Mesodermal cell (in vitro differentiated cells): ENCODE measurements around the gene CLDN18.

Experiments used
- H3K27ac ChIP-seq: 2 replicates; pipeline ENCODE4 v1.7.0; 2013; ENCODE audit warnings: mild to moderate bottlenecking, low read depth, low read length, moderate library complexity; ENCODE audit not compliant: severe bottlenecking
- H3K36me3 ChIP-seq: 2 replicates; pipeline ENCODE4 v1.7.1; 2013; ENCODE audit warnings: mild to moderate bottlenecking, low read length, moderate library complexity; ENCODE audit not compliant: control insufficient read depth, insufficient read depth
- H3K4me1 ChIP-seq: one replicate; pipeline ENCODE4 v1.7.1; 2013; ENCODE audit warnings: mild to moderate bottlenecking, low read length; ENCODE audit not compliant: insufficient read depth, control insufficient read depth, poor library complexity, severe bottlenecking
- H3K4me3 ChIP-seq: 2 replicates; pipeline ENCODE4 v1.7.0; 2013; ENCODE audit warnings: low read length, control low read depth, mild to moderate bottlenecking; ENCODE audit not compliant: insufficient read depth, poor library complexity, severe bottlenecking; ENCODE audit errors: extremely low read depth
- H3K9me3 ChIP-seq: 2 replicates; pipeline ENCODE4 v1.7.1; 2013; ENCODE audit warnings: mild to moderate bottlenecking, low read length, moderate library complexity; ENCODE audit not compliant: control insufficient read depth
- WGBS, 2 experiments: methylation state at CpG; one replicate each; pipeline ENCODE4 v1.1.5; 2013; ENCODE audit warnings: missing lambda C conversion rate in 2 of 2; ENCODE audit not compliant: insufficient coverage in 2 of 2; 5-methylcytosine and 5-hydroxymethylcytosine counted together

The CLDN18 gene

DNA sequence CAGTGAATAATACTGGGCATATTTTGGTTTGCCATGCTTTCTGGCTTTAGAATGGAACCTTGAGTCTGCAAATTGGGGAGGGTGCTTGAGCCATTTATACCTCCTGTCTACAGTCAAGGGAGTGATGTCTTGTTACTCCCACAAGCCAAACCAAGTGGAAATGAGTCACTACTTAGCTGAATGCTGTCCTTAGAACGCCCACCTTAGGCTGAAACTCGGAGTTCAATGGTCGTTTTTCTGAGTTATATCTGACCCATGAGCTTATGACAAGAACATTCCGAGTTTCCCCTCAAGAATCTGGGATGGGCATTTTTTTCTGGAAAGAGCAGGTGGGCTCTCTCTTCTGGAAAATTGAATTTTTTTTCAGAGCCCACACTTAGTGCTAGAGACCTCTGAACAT lies 17.4 kb upstream of the CLDN18 start:
- no peak overlapping the region for H3K4me3 ChIP-seq
- 67 to 75% methylated on average over 3 to 4 of the region's 4 CpGs for WGBS, 2 experiments
- H3K4me1 ChIP-seq = no peaks in the 10 kb centered on the region
- no peak overlapping the region for H3K27ac ChIP-seq
- H3K9me3 ChIP-seq = peaks cover 8% of the 10 kb centered on the region
- no peaks in the 10 kb centered on the region for H3K36me3 ChIP-seq

DNA sequence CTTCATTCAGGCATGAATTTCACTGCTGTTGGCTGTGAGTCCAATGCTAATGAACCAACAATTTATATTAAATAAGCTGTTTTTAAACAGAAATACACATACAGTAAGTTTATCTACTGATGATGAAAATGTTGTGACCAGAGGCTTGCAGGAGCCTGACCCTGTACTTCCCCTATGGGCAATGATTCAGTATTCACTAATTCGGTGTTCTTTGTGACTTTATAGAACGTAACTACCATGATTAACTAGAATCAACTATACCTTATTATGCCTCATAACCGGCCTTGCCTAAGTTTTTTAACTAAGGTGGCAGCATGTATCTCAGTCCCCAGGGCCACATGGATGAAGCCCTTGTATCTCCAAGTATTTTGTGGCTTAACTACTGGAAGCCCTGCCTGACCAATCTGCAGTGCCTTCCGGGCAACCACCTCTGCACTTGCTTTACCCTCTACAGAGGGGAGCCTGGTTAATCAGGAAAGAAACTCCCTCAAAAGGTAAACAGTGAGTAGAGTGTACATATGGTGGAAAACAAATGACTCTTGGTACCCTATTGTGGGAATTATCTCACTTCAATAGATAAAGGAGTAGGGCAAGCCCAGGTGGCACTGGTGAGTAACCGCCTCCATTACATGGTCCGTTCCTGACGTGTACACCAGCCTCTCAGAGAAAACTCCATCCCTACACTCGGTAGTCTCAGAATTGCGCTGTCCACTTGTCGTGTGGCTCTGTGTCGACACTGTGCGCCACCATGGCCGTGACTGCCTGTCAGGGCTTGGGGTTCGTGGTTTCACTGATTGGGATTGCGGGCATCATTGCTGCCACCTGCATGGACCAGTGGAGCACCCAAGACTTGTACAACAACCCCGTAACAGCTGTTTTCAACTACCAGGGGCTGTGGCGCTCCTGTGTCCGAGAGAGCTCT lies 11.6 kb upstream of the CLDN18 start:
- WGBS, 2 experiments = 96% methylated on average over 13 to 15 of the region's 18 CpGs
- Histone ChIP-seq H3K27ac (no peak overlapping the region), H3K9me3 (peaks cover 8% of the 10 kb centered on the region), H3K36me3 (no peaks in the 10 kb centered on the region), H3K4me1 (no peaks in the 10 kb centered on the region), H3K4me3 (no peak overlapping the region)

DNA sequence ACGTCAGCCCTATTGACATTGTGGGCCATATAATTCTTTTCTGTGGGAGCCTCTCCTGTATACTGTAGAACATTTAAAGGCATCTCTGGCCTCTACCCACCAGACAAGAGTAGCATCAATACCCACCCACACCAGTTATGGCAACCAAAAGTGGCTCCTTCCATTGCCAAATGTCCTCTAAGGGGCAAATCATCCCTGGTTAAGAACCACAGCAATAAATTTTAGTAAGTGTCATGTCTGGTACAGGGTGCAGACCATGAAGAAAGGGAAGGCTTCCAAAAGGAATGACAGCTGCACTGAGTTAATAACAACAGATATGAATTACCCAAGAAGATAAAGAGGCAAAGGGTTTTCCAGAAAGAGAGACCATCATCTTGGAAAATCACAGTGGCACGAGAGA lies 6.9 kb upstream of the CLDN18 start:
- 100% methylated on average over 1 of the region's 2 CpGs for WGBS, 2 experiments
- Histone ChIP-seq H3K36me3 (no peaks in the 10 kb centered on the region), H3K4me3 (no peak overlapping the region), H3K4me1 (no peaks in the 10 kb centered on the region), H3K27ac (no peak overlapping the region), H3K9me3 (no peaks in the 10 kb centered on the region)

DNA sequence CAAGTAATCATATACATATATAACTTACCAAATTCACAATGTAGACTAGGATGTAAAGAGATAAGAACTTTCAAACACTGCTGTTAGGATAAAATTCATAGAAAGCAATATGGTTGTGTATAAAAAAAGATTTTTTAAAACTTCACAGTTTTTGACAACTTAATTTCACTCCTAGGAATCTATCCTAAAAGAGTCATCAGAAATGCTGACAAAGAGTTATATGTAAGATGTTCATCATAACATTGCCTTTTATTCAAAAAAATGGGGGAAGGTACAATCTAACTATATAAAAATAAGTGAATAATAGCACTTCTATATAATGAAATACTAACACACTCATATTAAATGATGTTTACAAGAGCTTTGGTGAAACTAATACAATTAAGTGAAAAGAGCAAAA lies 4.3 kb upstream of the CLDN18 start:
- Histone ChIP-seq H3K9me3 (no peaks in the 10 kb centered on the region), H3K36me3 (peaks cover 3% of the 10 kb centered on the region), H3K4me1 (peaks cover 10% of the 10 kb centered on the region), H3K4me3 (no peak overlapping the region), H3K27ac (no peak overlapping the region)

DNA sequence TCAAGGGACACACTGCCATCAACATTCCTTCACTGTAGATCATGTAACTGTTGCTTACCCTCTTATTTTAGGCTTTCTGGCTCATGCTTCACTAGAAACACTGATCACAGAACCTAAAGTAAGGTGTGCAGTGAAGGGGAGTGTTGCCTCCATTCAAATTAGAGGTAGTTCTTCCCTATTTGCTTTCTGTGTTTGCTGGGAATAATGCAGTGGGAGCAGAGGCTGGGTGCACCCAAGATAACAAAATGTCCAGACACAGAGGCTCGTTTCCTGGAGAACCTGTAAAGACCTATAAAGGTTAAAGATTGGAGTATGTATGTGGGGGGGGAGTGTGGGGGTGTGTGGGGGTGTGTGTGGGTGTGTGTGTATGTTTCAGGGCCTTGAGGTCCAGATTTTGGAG lies 2.1 kb upstream of the CLDN18 start:
- no CpG with 5 or more reads among the region's 1 CpG for WGBS, 2 experiments
- peaks cover 13% of the 10 kb centered on the region for H3K4me1 ChIP-seq
- no peak overlapping the region for H3K4me3 ChIP-seq
- H3K36me3 ChIP-seq = peaks cover 3% of the 10 kb centered on the region
- no peak overlapping the region for H3K27ac ChIP-seq
- no peaks in the 10 kb centered on the region for H3K9me3 ChIP-seq

DNA sequence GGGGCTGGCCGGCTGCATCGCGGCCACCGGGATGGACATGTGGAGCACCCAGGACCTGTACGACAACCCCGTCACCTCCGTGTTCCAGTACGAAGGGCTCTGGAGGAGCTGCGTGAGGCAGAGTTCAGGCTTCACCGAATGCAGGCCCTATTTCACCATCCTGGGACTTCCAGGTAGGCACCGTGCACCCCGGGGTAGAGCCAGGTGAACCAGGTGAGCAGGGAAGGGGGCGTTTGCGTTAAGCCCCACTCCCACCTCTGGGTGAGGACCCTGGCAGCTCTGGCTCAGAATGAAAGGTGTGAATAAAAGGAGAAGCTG lies 267 bp downstream of the CLDN18 start:
- Histone ChIP-seq H3K9me3 (no peaks in the 10 kb centered on the region), H3K27ac (no peak overlapping the region), H3K4me1 (peaks cover 13% of the 10 kb centered on the region), H3K36me3 (peaks cover 3% of the 10 kb centered on the region), H3K4me3 (no peak overlapping the region)
- WGBS, 2 experiments = 94 to 96% methylated on average over 14 of the region's 14 CpGs

DNA sequence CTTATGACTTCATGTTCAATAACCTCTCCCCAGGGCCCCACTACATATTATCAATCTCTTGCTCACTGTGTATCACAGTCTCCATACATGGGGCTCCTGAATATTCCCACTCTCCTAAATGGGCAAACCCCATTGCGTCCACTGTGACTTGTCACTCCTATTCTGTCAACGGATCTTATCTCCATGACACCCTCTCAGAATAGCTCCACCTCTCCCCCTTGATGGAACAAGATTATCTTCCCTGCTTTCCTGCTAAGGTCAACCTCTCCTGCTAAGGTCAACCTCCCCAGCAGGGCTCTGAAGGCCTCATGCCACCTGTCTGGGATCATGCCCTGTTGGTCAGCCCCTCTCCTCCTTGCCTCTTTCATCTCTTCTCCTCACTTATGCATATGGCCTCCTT lies 1.8 kb downstream of the CLDN18 start:
- Histone ChIP-seq H3K9me3 (no peaks in the 10 kb centered on the region), H3K27ac (no peak overlapping the region), H3K4me3 (no peak overlapping the region), H3K36me3 (peaks cover 3% of the 10 kb centered on the region), H3K4me1 (peaks cover 13% of the 10 kb centered on the region)
- WGBS, 2 experiments = 49 to 76% methylated on average over 2 of the region's 2 CpGs

DNA sequence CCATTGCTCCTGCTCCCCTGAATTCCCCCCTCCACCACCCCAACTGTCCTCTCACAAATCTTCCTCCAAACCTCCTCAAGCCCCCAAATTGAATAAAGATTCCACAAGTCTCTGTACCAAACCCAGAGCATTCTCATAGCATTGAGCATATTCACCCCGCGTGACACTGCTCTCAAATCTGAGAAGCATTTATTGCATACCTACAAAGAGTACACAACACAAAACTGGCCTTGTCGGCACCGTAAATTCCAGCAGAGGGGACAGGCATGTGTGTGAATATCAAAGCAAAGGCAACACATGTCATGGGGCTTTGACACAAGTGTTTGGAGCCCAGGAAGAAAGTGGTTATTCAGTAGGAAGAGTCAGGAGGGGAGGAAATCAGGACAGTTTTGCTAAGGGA lies 2.6 kb downstream of the CLDN18 start:
- Histone ChIP-seq H3K27ac (no peak overlapping the region), H3K4me3 (no peak overlapping the region), H3K4me1 (peaks cover 13% of the 10 kb centered on the region), H3K36me3 (peaks cover 3% of the 10 kb centered on the region), H3K9me3 (no peaks in the 10 kb centered on the region)
- 83 to 100% methylated on average over 1 to 2 of the region's 4 CpGs for WGBS, 2 experiments

DNA sequence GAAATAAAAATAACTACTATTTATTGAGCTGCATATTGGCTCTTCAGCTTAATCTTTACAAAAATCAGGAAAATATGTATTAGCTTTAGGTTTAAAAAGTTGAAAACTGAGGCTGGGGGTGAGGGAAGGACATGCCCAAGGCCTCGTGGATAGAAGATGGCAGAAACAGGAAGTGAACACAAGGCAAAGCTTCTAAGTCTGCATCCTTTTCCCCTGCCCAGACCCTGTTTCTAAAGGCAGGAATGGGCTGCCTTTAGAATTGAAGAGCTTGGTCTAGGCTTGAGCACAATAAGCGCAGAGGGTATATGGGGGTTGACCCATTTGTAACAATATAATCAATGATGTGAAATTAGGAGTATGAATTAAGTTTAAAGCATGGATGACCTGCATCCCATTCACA lies 6.1 kb downstream of the CLDN18 start:
- H3K36me3 ChIP-seq = peaks cover 7% of the 10 kb centered on the region
- H3K9me3 ChIP-seq = no peaks in the 10 kb centered on the region
- peaks cover 2% of the 10 kb centered on the region for H3K4me1 ChIP-seq
- H3K27ac ChIP-seq = no peak overlapping the region
- H3K4me3 ChIP-seq = no peak overlapping the region
- whole genome bisulfite sequencing, 2 experiments = 75 to 100% methylated on average over 1 of the region's 2 CpGs

DNA sequence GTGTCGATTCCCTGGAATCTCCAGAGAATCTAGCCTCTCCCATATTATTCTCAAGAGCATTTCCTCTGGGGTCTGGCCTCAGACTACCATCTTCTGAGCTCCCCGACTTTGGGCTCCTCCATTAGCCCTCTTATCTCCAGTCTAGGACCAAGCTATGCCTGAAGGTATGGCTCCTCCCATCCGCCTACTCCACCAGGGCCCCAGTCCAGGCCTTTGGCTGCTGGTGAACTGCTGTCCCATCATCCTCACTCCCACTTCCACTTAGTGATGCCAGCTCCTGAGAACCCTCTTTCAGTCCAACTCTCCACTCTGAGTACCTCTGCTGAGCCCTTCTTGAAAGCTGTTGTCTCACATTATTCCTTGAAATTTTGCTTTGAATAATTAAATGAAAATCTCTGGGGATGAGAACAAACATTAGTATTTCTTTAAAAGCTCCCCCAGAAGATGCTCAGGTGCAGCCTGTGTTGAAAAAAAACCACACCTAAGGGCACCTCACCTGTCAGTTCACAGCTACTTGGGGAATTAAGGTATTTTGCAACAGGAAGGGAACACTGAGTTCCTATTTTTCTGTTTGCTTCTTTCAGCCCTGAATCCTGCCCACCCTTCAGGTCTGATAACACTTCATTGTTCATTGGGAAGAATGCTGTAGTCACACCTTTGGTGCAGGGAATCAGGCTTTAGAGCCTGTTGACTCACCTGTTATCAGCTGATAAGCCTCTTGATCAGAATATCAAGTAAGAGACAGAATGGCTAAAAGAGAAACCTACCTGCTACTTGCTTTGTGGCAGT lies 9.5 kb downstream of the CLDN18 start:
- no peak overlapping the region for H3K4me3 ChIP-seq
- no peaks in the 10 kb centered on the region for H3K9me3 ChIP-seq
- peaks cover 13% of the 10 kb centered on the region for H3K36me3 ChIP-seq
- H3K27ac ChIP-seq = no peak overlapping the region
- H3K4me1 ChIP-seq = no peaks in the 10 kb centered on the region
- 100% methylated on average over 3 of the region's 3 CpGs for WGBS, 2 experiments

DNA sequence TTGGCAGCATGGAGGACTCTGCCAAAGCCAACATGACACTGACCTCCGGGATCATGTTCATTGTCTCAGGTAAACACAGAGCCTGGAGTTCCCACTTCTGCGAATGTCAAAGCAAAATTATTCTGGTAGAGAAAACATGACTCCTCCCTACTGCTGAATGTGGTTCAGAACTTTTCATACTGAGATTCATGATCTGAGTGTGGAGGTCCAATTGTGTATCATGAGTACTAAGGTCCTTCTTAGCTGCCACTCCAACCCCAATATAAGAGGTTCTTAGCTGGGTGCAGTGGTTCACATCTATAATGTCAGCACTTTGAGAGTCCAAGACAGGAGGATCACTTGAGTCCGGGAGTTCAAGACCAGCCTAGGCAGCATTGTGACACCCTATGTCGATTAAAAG lies 13.8 kb downstream of the CLDN18 start:
- 96 to 100% methylated on average over 1 to 2 of the region's 4 CpGs for WGBS, 2 experiments
- no peak overlapping the region for H3K27ac ChIP-seq
- H3K9me3 ChIP-seq = no peaks in the 10 kb centered on the region
- H3K4me3 ChIP-seq = no peak overlapping the region
- H3K36me3 ChIP-seq = peaks cover 8% of the 10 kb centered on the region
- H3K4me1 ChIP-seq = no peaks in the 10 kb centered on the region
